Pancreas (tissue), 10 donors: ENCODE data around the gene LSM10. TPM values are rescaled to one million over a fixed set of nuclear protein-coding genes. Genes with fewer than 3 reads are reported as not detected.

Experiments
- ATAC-seq, 4 donors: fragments of 200-7000 bp; cut with Tn5 transposase; one replicate each; pipeline versions ENCODE4 v1.8.0 to v1.9.1; 2020; ENCODE audit warnings: mild to moderate bottlenecking in 4 of 4, moderate library complexity in 4 of 4
- DNase-seq, 6 donors: peaks; one replicate each; pipeline ENCODE4 v3.0.0-alpha.2; 2020
- FAIRE-seq: peaks from 2 replicates; lab custom pipeline; 2012; peaks lifted over from hg19 to GRCh38; lab: Jason Lieb, UNC
- H3K27ac ChIP-seq, 4 donors: fragments of 200-600 bp; sonication (generic); 1 replicate in 3 of 4; 2 replicates in 1 of 4; pipeline versions ENCODE4 v1.5.0 to v1.8.0; 2020
- H3K27me3 ChIP-seq, 4 donors: fragments of 200-600 bp; one replicate each; pipeline ENCODE4 v1.8.0; 2021
- H3K36me3 ChIP-seq, 3 donors: fragments of 200-600 bp; sonication (generic) in 1 of 3; one replicate each; pipeline versions ENCODE4 v1.5.0 to v1.8.0; 2020 to 2021
- H3K4me1 ChIP-seq, 3 donors: fragments of 200-600 bp; one replicate each; pipeline ENCODE4 v1.8.0; 2021
- H3K4me3 ChIP-seq, 4 donors: fragments of 200-600 bp; sonication (generic) in 2 of 4; one replicate each; pipeline versions ENCODE4 v1.5.0 to v1.8.0; 2020 to 2021
- H3K9me3 ChIP-seq, 4 donors: fragments of 200-600 bp; one replicate each; pipeline ENCODE4 v1.8.0; 2021
- WGBS, 2 donors: extraction: QIAGEN DNeasy Blood & Tissue Kit; methylation state at CpG; one replicate each; pipeline ENCODE4 v1.1.7; 2013; 5-methylcytosine and 5-hydroxymethylcytosine counted together
- intact Hi-C, 3 donors: fragments of 100-400 bp; cut with DNase I; formaldehyde crosslinking; loops; one replicate each; pipeline versions ENCODE4 v1.11.1 to v1.14.2; 2022
- polyA plus RNA-seq, 2 donors: library from polyadenylated mRNA; stranded (reverse); fragments of 200-250 nt; gene quantifications; one replicate each; pipeline ENCODE4 v1.2.3, GENCODE V29; 2013
- total RNA-seq, 6 donors: library from RNA; stranded (reverse); fragmentation: NEBNext Ultra II Directional in 4 of 6; extraction: Animal tissue kit (Norgen Biotek cat#: 25700) in 4 of 6; gene quantifications; one replicate each; pipeline versions ENCODE4 v1.2.1 to v1.2.4, GENCODE V29; 2021 to 2023
- TF ChIP-seq, protein P1 (sequence below), 4 donors: fragments of 200-600 bp; sonication (generic) in 3 of 4; IDR thresholded peaks; one replicate each; pipeline versions ENCODE4 v1.5.0 to v1.8.0; 2021; ENCODE audit warnings: antibody characterized with exemption in 4 of 4
- donor health status: healthy with polysubstance abuse.
- donor health status: DM: no; HTN: no; CAD: no; lungs with moderate emphysema.
- donor health status: DM: no; HTN: no; CAD: no.
- donor health status: control.
- donor health status: control.
- donor health status: Bipolar disorder and iron deficiency.
- donor health status: DM: yes; HTN: yes; CAD: no.
- donor health status: DM: no; HTN: no; CAD: no.
- donor health status: DM: no; HTN: no; CAD: no.
- donor health status: DM: yes; HTN: yes; CAD: no.

LSM10 gene
- total and polyA plus RNA-seq, 8 donors, result 9.5 to 26.9 (median 14.3) TPM

- no peak for DNase-seq
- peaks cover 0 to 9% (median 9%) of the 10 kb centered on the region in 3 donors for H3K36me3 ChIP-seq
- H3K4me1 ChIP-seq, result no peaks in the 10 kb centered on the region
- peak overlapping the region in 2 of 4 donors; percentile 20 to 48 for H3K27ac ChIP-seq
- H3K4me3 ChIP-seq, result no peak overlapping the region
- TF ChIP-seq, protein P1, sequence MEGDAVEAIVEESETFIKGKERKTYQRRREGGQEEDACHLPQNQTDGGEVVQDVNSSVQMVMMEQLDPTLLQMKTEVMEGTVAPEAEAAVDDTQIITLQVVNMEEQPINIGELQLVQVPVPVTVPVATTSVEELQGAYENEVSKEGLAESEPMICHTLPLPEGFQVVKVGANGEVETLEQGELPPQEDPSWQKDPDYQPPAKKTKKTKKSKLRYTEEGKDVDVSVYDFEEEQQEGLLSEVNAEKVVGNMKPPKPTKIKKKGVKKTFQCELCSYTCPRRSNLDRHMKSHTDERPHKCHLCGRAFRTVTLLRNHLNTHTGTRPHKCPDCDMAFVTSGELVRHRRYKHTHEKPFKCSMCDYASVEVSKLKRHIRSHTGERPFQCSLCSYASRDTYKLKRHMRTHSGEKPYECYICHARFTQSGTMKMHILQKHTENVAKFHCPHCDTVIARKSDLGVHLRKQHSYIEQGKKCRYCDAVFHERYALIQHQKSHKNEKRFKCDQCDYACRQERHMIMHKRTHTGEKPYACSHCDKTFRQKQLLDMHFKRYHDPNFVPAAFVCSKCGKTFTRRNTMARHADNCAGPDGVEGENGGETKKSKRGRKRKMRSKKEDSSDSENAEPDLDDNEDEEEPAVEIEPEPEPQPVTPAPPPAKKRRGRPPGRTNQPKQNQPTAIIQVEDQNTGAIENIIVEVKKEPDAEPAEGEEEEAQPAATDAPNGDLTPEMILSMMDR (IDR thresholded peaks at IDR 0.05), result no peak
- ATAC-seq, result peak in 1 of 4 donors; percentile 41
- intact Hi-C loops, result no loop called here
- H3K9me3 ChIP-seq, result no peaks in the 10 kb centered on the region
- no peaks in the 10 kb centered on the region for H3K27me3 ChIP-seq
- FAIRE-seq, result no peak
- 85 to 96% methylated on average over 1 of the region's 1 CpG for WGBS, 2 donors
These were observed 32.3 kb downstream of the LSM10 start for GRCh38 chr1:36365381-36365780.

- FAIRE-seq, result no peak
- ATAC-seq, result no peak
- WGBS, 2 donors, result 73 to 79% methylated on average over 6 of the region's 6 CpGs
These were observed 37.7 kb downstream of the LSM10 start for GRCh38 chr1:36359911-36360550.

GRCh38 chr1:36359383-36359782, 38.3 kb downstream of the LSM10 start:
- Histone ChIP-seq H3K4me3 (no peak overlapping the region), H3K27me3 (no peaks in the 10 kb centered on the region), H3K36me3 (peaks cover 2 to 40% (median 15%) of the 10 kb centered on the region in 3 donors), H3K4me1 (no peaks in the 10 kb centered on the region), H3K9me3 (no peaks in the 10 kb centered on the region), H3K27ac (no peak overlapping the region)
- FAIRE-seq, result no peak
- ATAC-seq, result no peak
- 91 to 96% methylated on average over 5 of the region's 5 CpGs for WGBS, 2 donors
- intact Hi-C loops, result no loop called here
- TF ChIP-seq, protein P1 (IDR thresholded peaks at IDR 0.05), result no peak
- DNase-seq, result no peak

More at GRCh38 chr1:36359911-36360550, 37.7 kb downstream of the LSM10 start:
- no peak for DNase-seq
- H3K9me3 ChIP-seq, result no peaks in the 10 kb centered on the region
- intact Hi-C loops, result no loop called here
- no peaks in the 10 kb centered on the region for H3K4me1 ChIP-seq
- no peak overlapping the region for H3K4me3 ChIP-seq
- TF ChIP-seq, protein P1 (IDR thresholded peaks at IDR 0.05), result no peak
- H3K36me3 ChIP-seq, result peaks cover 0 to 33% (median 10%) of the 10 kb centered on the region in 3 donors
- H3K27ac ChIP-seq, result no peak overlapping the region
- no peaks in the 10 kb centered on the region for H3K27me3 ChIP-seq

GRCh38 chr1:36358514-36359084, 39.1 kb downstream of the LSM10 start:
- H3K4me3 ChIP-seq, result no peak overlapping the region
- DNase-seq (no peak), FAIRE-seq (no peak), ATAC-seq (no peak)
- WGBS, 2 donors, result 73 to 78% methylated on average over 13 of the region's 13 CpGs
- H3K9me3 ChIP-seq, result no peaks in the 10 kb centered on the region
- TF ChIP-seq, protein P1 (IDR thresholded peaks at IDR 0.05), result no peak
- H3K27ac ChIP-seq, result no peak overlapping the region
- H3K36me3 ChIP-seq, result peaks cover 7 to 44% (median 20%) of the 10 kb centered on the region in 3 donors
- no peaks in the 10 kb centered on the region for H3K27me3 ChIP-seq
- no peaks in the 10 kb centered on the region for H3K4me1 ChIP-seq
- intact Hi-C loops, result no loop called here

- TF ChIP-seq, protein P1 (IDR thresholded peaks at IDR 0.05), result no peak
- intact Hi-C loops, result no loop called here
- no peaks in the 10 kb centered on the region for H3K27me3 ChIP-seq
- FAIRE-seq (no peak), ATAC-seq (peak in 1 of 4 donors; percentile 6), DNase-seq (no peak)
- WGBS, 2 donors, result 74 to 78% methylated on average over 4 of the region's 4 CpGs
- no peak overlapping the region for H3K4me3 ChIP-seq
- H3K27ac ChIP-seq, result no peak overlapping the region
- peaks cover 7 to 38% (median 11%) of the 10 kb centered on the region in 3 donors for H3K36me3 ChIP-seq
- no peaks in the 10 kb centered on the region for H3K4me1 ChIP-seq
- no peaks in the 10 kb centered on the region for H3K9me3 ChIP-seq
These were observed 41.9 kb downstream of the LSM10 start for GRCh38 chr1:36355811-36356210.
